MM.1S (cell line): ENCODE data around the gene DTNB.

Experiments used
- EZH2 ChIP-seq: fragments of 300-600 bp; sonication (generic); optimal IDR thresholded peaks from 2 replicates; pipeline ENCODE3; 2017; ENCODE audit warnings: low read depth, mild to moderate bottlenecking, antibody characterized with exemption, low read length, mixed read lengths
- EZH2phosphoT487 ChIP-seq: fragments of 300-600 bp; sonication (generic); IDR thresholded peaks from 2 replicates; pipeline ENCODE4 v1.6.1; 2018; ENCODE audit warnings: antibody characterized with exemption, low read length

DNA sequence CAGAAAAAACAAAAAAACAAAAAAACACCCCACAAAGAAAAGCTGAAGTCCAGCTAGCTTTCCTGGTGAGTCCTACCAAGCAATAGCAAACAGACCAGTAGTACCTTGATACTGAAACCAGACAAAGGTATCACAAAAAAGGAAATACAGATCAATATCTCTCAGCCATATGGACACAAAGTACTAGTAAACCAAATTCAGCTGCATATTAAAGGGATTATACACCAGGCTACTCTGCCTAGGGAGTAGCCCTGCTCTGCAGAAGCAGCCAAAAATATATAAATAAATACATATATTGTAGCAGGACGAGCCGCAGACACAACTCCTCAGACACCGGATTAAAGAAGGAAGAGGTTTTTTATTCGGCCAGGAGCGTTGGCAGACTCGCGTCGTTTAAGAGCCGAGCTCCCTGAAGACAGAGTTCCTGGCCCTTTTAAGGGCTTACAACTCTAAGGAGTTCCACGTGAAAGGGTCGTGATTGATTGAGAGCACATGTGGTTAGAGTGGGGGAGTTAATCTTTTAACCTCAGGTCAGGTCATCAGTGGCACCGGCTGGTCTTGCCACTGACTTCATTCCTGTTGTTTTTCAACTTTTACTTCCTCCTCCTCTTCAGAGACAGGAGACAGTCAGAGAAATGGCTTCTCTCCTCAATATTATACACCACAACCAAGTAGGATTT lies 38.4 kb upstream of the DTNB start:
- no peak for TF ChIP-seq EZH2phosphoT487
- no peak for TF ChIP-seq EZH2
